Adrenal gland (tissue), 12 donors: ENCODE measurements around the gene PEAR1. TPM values are rescaled to one million over a fixed set of nuclear protein-coding genes. Genes with fewer than 3 reads are reported as not detected.

Source experiments
- DNase-seq, 7 donors: peaks; one replicate each; pipeline ENCODE4 v3.0.0-alpha.2; 2019 to 2020
- H3K27ac ChIP-seq, 5 donors: fragments of 200-600 bp; sonication (generic) in 4 of 5; 1 replicate in 3 of 5; 2 replicates in 2 of 5; pipeline versions ENCODE4 v1.5.1 to v1.8.0; 2016 to 2020; ENCODE audit warnings: mild to moderate bottlenecking in 1 of 5
- H3K27me3 ChIP-seq: fragments of 200-600 bp; 2 replicates; pipeline ENCODE4 v1.8.0; 2021
- H3K36me3 ChIP-seq, 2 donors: fragments of 200-600 bp; replicated peaks in 1 of 2; 1 replicate in 1 of 2; 2 replicates in 1 of 2; pipeline versions ENCODE4 v1.5.1 to v1.8.0; 2018 to 2022
- H3K4me1 ChIP-seq, 2 donors: fragments of 200-600 bp; replicated peaks in 1 of 2; 1 replicate in 1 of 2; 2 replicates in 1 of 2; pipeline versions ENCODE4 v1.5.1 to v1.8.0; 2018 to 2021
- H3K4me3 ChIP-seq, 4 donors: fragments of 200-600 bp; sonication (generic) in 3 of 4; one replicate each; pipeline ENCODE4 v1.5.1; 2016 to 2018
- H3K9me3 ChIP-seq, 3 donors: fragments of 200-600 bp; sonication (generic) in 1 of 3; replicated peaks in 1 of 3; 1 replicate in 2 of 3; 2 replicates in 1 of 3; pipeline versions ENCODE4 v1.5.1 to v1.8.0; 2016 to 2021
- CTCF ChIP-seq, 6 experiments: fragments of 450-650 bp in 4 of 6; fragments of 200-600 bp in 2 of 6; sonication (generic) in 1 of 6; IDR thresholded peaks; 1 replicate in 5 of 6; 2 replicates in 1 of 6; pipeline versions ENCODE4 v1.5.1 to v1.8.0; 2016 to 2021; ENCODE audit warnings: antibody characterized with exemption in 6 of 6, mild to moderate bottlenecking in 2 of 6, moderate library complexity in 1 of 6
- POLR2A ChIP-seq, 2 donors: fragments of 450-650 bp; IDR thresholded peaks; one replicate each; pipeline ENCODE4 v1.6.1; 2017; ENCODE audit warnings: antibody characterized with exemption in 2 of 2, mild to moderate bottlenecking in 2 of 2, moderate library complexity in 1 of 2
- WGBS, 4 donors: extraction: QIAGEN DNeasy Blood & Tissue Kit in 2 of 4; methylation state at CpG; one replicate each; pipeline versions ENCODE4 v1.1.5 to v1.1.7; 2013 to 2017; 5-methylcytosine and 5-hydroxymethylcytosine counted together
- intact Hi-C, 2 donors: fragments of 100-400 bp; cut with DNase I; formaldehyde crosslinking; loops; one replicate each; pipeline versions ENCODE4 v1.14.1 to v1.15.0; 2022 to 2023
- polyA plus RNA-seq, 3 donors: library from polyadenylated mRNA; stranded (reverse); fragments of 200-250 nt in 2 of 3; fragments of 350-450 nt in 1 of 3; fragmentation: Illumina TruSeq in 1 of 3; extraction: RNeasy Lipid Tissue Mini Kit (QIAGEN cat#74804) in 1 of 3; gene quantifications; one replicate each; pipeline ENCODE4 v1.2.3, GENCODE V29; 2013 to 2014
- total RNA-seq, 9 donors: library from RNA; depleted of rRNA in 4 of 9; stranded (reverse); fragments of >200 nt in 4 of 9; fragments of 120-200 nt in 1 of 9; fragmentation: NEBNext Ultra II Directional in 1 of 9; extraction: Animal tissue kit (Norgen Biotek cat#: 25700) in 1 of 9; gene quantifications; one replicate each; pipeline versions ENCODE4 v1.1.0 to v1.2.4, GENCODE V29; 2013 to 2023
- donor health status: healthy with polysubstance abuse.
- donor health status: Bipolar disorder and iron deficiency.
- donor health status: DM: yes; HTN: yes; CAD: no.
- donor health status: DM: no; HTN: no; CAD: no.
- donor health status: DM: no; HTN: no; CAD: no.
- donor health status: DM: yes; HTN: yes; CAD: no.

The PEAR1 gene
- total and polyA plus RNA-seq, 12 donors: 4.2 to 31.1 (median 10.4) TPM

- WGBS, 4 donors: 77 to 89% (median 86%) methylated on average over 2 to 5 of the region's 5 CpGs
- intact Hi-C loops: no loop called here
- H3K27me3 ChIP-seq: no peaks in the 10 kb centered on the region
- no peaks in the 10 kb centered on the region for H3K4me1 ChIP-seq
- H3K9me3 ChIP-seq: no peaks in the 10 kb centered on the region
- TF ChIP-seq CTCF (IDR thresholded peaks at IDR 0.05): no peak
- no peak for TF ChIP-seq POLR2A (IDR thresholded peaks at IDR 0.05)
- H3K27ac ChIP-seq: no peak overlapping the region
- H3K4me3 ChIP-seq: no peak overlapping the region
- DNase-seq: no peak
- no peaks in the 10 kb centered on the region for H3K36me3 ChIP-seq
Measured at GRCh38 chr1:156874142-156874541, 19.4 kb upstream of the PEAR1 start.

DNA sequence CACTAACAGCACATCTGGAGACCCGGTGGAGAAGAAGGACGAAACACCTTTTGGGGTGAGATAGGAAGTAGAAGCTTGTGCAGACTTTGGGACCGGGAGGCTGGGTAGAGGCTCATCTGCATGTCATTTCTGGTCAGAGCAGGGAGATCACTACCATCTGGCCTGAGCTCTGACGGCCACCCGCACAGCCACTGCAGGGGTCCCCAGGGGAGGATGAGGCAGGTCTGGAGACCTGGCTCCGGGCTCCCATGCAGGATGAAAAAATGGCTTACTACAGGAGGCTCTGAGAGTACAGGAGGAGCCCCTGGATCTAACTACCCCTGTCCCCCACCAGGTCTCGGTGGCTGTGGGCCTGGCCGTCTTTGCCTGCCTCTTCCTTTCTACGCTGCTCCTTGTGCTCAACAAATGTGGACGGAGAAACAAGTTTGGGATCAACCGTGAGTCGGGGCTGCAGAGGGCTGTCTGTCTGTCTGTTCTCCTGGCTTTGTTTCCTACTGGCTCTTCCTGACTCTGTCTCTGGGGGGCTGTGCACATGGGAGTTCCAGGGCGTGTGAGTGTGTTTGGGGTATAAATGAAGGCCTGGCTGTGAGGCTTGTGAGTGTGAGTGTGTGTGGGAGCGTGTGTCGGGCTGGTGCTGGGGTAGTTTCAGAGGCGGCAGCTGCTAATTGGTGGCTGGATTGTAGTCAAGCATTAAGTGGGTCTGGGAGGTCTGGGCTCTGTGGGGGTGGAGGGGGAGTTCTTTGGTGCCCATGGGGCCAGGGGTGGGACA is 18.8 kb upstream of the PEAR1 start:
- no peak for DNase-seq
- no peaks in the 10 kb centered on the region for H3K36me3 ChIP-seq
- WGBS, 4 donors: 78 to 91% (median 86%) methylated on average over 13 to 16 of the region's 16 CpGs
- no peak overlapping the region for H3K4me3 ChIP-seq
- H3K9me3 ChIP-seq: no peaks in the 10 kb centered on the region
- no peaks in the 10 kb centered on the region for H3K27me3 ChIP-seq
- intact Hi-C loops: no loop called here
- no peak for TF ChIP-seq CTCF (IDR thresholded peaks at IDR 0.05)
- TF ChIP-seq POLR2A (IDR thresholded peaks at IDR 0.05): no peak
- H3K27ac ChIP-seq: no peak overlapping the region
- no peaks in the 10 kb centered on the region for H3K4me1 ChIP-seq

DNA sequence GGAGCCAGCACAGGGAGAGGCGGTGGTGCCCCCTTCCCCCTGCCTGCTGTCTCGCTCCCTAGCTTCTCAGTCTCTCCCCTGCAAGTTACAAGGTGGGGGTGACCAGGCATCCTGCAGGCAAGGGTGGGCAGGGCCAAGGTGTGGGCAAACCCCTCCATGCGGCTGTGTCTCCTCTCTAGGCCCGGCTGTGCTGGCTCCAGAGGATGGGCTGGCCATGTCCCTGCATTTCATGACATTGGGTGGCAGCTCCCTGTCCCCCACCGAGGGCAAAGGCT is 18.2 kb upstream of the PEAR1 start:
- H3K36me3 ChIP-seq: no peaks in the 10 kb centered on the region
- no peaks in the 10 kb centered on the region for H3K27me3 ChIP-seq
- no peak overlapping the region for H3K4me3 ChIP-seq
- no peak for TF ChIP-seq POLR2A (IDR thresholded peaks at IDR 0.05)
- no peak for TF ChIP-seq CTCF (IDR thresholded peaks at IDR 0.05)
- no peaks in the 10 kb centered on the region for H3K4me1 ChIP-seq
- H3K27ac ChIP-seq: no peak overlapping the region
- no peak for DNase-seq
- 68 to 80% (median 73%) methylated on average over 1 to 5 of the region's 5 CpGs for WGBS, 4 donors
- intact Hi-C loops: no loop called here
- H3K9me3 ChIP-seq: no peaks in the 10 kb centered on the region

GRCh38 chr1:156876281-156876680 is 17.2 kb upstream of the PEAR1 start:
- intact Hi-C loops: no loop called here
- no peaks in the 10 kb centered on the region for H3K36me3 ChIP-seq
- no peaks in the 10 kb centered on the region for H3K9me3 ChIP-seq
- DNase-seq: no peak
- no peak overlapping the region for H3K4me3 ChIP-seq
- no peaks in the 10 kb centered on the region for H3K27me3 ChIP-seq
- H3K4me1 ChIP-seq: no peaks in the 10 kb centered on the region
- no peak for TF ChIP-seq POLR2A (IDR thresholded peaks at IDR 0.05)
- TF ChIP-seq CTCF (IDR thresholded peaks at IDR 0.05): no peak
- WGBS, 4 donors: 52 to 68% (median 58%) methylated on average over 8 to 21 of the region's 21 CpGs
- H3K27ac ChIP-seq: no peak overlapping the region
